OCI-LY3 (cell line): ENCODE data around the gene CD300H.

Source experiments
- H2AFZ ChIP-seq: fragments of 200-600, 300-600 bp; shearing (Covaris generic); 2 replicates; pipeline ENCODE4 v1.6.0; 2014; ENCODE audit warnings: antibody characterized with exemption, low read depth, low read length
- H3K27ac ChIP-seq: fragments of 200-600, 300-600 bp; sonication (generic); 2 replicates; pipeline ENCODE4 v1.5.1; 2014; ENCODE audit warnings: mild to moderate bottlenecking, low read length, moderate library complexity, mixed read lengths
- H3K27me3 ChIP-seq: fragments of 200-600, 300-600 bp; sonication (generic); 2 replicates; pipeline ENCODE4 v1.6.1; 2014; ENCODE audit warnings: low read depth, low read length, mixed read lengths
- H3K36me3 ChIP-seq: fragments of 200-600, 300-600 bp; sonication (generic); replicated peaks from 2 replicates; pipeline ENCODE3; 2014; ENCODE audit warnings: low read depth, low read length, mixed read lengths
- H3K4me1 ChIP-seq: fragments of 300-600, 200-600 bp; sonication (generic); 2 replicates; pipeline ENCODE4 v1.6.1; 2014; ENCODE audit warnings: low read length, mixed read lengths
- H3K4me2 ChIP-seq: fragments of 200-600, 300-600 bp; sonication (generic); 2 replicates; pipeline ENCODE4 v1.6.1; 2014; ENCODE audit warnings: low read length, mixed read lengths
- H3K4me3 ChIP-seq: fragments of 300-600, 200-600 bp; sonication (generic); 2 replicates; pipeline ENCODE4 v1.5.1; 2014; ENCODE audit warnings: antibody characterized with exemption, mild to moderate bottlenecking, low read length, moderate library complexity
- H3K79me2 ChIP-seq: fragments of 300-600, 200-600 bp; shearing (Covaris generic); 2 replicates; pipeline ENCODE4 v1.6.1; 2014; ENCODE audit warnings: mild to moderate bottlenecking, low read length, mixed read lengths
- H3K9ac ChIP-seq: fragments of 300-600, 200-600 bp; shearing (Covaris generic); 2 replicates; pipeline ENCODE4 v1.6.0; 2014; ENCODE audit warnings: mild to moderate bottlenecking, low read length, moderate library complexity
- H3K9me3 ChIP-seq: fragments of 200-600, 300-600 bp; shearing (Covaris generic); 2 replicates; pipeline ENCODE4 v1.6.1; 2014; ENCODE audit warnings: low read length, mixed read lengths; ENCODE audit not compliant: insufficient read depth
- H4K20me1 ChIP-seq: fragments of 200-600, 300-600 bp; sonication (generic); 2 replicates; pipeline ENCODE4 v1.6.1; 2016; ENCODE audit warnings: low read length, mixed read lengths; ENCODE audit not compliant: insufficient read depth
- EZH2phosphoT487 ChIP-seq: fragments of 200-600 bp; shearing (Covaris generic); IDR thresholded peaks from 2 replicates; pipeline ENCODE4 v1.6.1; 2018; ENCODE audit warnings: antibody characterized with exemption, mixed run types, low read depth
- TF ChIP-seq, protein P1 (sequence below): fragments of 200-600, 300-600 bp; sonication (generic); IDR thresholded peaks from 2 replicates; pipeline ENCODE4 v1.5.1; 2014; ENCODE audit warnings: antibody characterized with exemption, low read length, low read depth

CD300H gene

DNA sequence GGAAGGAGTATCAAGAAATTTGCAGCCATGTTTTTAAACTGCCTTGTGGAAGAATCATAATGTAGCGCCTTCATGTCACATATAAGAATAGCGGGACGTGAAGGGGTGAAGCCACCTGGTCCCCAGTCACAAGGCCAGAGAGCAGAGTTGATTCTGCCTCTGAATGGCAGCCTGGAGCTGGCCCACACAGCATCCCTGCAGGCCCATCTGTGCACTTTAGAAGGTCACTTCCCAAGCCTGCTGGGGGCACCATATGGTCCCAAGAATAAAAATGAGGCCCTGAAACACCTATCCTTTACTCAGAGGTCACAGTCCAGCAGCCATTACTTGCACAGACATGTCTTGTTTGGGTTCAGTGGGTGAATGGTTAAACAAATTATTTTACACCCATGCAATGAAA lies 41.2 kb upstream of the CD300H start:
- Histone ChIP-seq H2AFZ (no peak overlapping the region), H3K4me1 (peaks cover 14% of the 10 kb centered on the region), H3K27me3 (peaks cover 70% of the 10 kb centered on the region), H3K9me3 (no peaks in the 10 kb centered on the region), H3K4me3 (no peak overlapping the region), H4K20me1 (0 out of 2 replicates have a peak, but pooled peaks cover 3% of the 10 kb centered on the region), H3K79me2 (no peaks in the 10 kb centered on the region), H3K9ac (no peak overlapping the region), H3K36me3 (no peaks in the 10 kb centered on the region), H3K27ac (no peak overlapping the region), H3K4me2 (no peak overlapping the region)
- TF ChIP-seq, protein P1, sequence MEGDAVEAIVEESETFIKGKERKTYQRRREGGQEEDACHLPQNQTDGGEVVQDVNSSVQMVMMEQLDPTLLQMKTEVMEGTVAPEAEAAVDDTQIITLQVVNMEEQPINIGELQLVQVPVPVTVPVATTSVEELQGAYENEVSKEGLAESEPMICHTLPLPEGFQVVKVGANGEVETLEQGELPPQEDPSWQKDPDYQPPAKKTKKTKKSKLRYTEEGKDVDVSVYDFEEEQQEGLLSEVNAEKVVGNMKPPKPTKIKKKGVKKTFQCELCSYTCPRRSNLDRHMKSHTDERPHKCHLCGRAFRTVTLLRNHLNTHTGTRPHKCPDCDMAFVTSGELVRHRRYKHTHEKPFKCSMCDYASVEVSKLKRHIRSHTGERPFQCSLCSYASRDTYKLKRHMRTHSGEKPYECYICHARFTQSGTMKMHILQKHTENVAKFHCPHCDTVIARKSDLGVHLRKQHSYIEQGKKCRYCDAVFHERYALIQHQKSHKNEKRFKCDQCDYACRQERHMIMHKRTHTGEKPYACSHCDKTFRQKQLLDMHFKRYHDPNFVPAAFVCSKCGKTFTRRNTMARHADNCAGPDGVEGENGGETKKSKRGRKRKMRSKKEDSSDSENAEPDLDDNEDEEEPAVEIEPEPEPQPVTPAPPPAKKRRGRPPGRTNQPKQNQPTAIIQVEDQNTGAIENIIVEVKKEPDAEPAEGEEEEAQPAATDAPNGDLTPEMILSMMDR: no peak
- no peak for TF ChIP-seq EZH2phosphoT487

DNA sequence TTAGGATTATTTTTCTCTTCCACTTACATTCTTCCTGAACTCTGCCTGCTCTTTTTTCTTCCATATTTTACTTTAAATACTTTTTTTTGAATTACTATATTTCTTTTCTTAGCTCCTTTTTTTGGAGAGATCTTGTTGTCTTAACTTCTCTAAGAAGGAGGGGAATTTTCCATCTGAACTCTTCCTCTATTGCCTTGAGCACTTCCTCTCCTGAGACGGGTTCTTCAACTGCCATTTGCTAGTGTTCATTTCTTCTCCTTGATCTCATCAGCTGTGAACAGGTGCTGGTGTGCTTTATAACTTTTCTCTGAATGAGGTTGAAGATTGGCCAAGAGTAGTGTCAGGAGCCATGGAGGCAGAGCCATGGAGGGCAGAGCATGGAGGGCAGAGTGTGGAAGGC lies 39.9 kb upstream of the CD300H start:
- Histone ChIP-seq H3K4me3 (no peak overlapping the region), H3K4me1 (peaks cover 7% of the 10 kb centered on the region), H3K27me3 (peaks cover 79% of the 10 kb centered on the region), H3K9ac (no peak overlapping the region), H3K4me2 (no peak overlapping the region), H3K27ac (no peak overlapping the region), H4K20me1 (0 out of 2 replicates have a peak, but pooled peaks cover 3% of the 10 kb centered on the region), H3K36me3 (no peaks in the 10 kb centered on the region), H3K9me3 (no peaks in the 10 kb centered on the region), H3K79me2 (no peaks in the 10 kb centered on the region), H2AFZ (no peak overlapping the region)
- TF ChIP-seq, protein P1: no peak
- no peak for TF ChIP-seq EZH2phosphoT487

DNA sequence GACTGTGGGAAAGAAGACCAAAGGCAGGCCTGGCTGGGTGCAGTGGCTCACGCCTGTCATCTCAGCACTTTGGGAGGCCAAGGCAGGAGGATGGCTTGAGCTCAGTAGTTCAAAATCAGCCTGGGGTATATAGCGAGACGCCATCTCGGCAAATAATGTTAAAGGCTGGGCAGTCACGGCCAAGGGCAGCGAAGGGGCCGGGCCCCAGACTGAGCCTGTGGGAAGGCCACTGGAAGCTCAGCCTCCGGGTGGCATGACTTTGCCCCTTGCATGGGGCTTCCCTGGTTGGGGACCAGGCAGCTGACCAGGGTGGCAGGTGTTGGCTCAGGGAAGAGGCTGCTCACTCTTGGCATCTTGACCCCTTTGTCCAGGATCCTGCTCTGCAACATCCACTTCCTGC lies 38.7 kb upstream of the CD300H start:
- no peaks in the 10 kb centered on the region for H3K79me2 ChIP-seq
- H4K20me1 ChIP-seq: 0 out of 2 replicates have a peak, but pooled peaks cover 3% of the 10 kb centered on the region
- H2AFZ ChIP-seq: no peak overlapping the region
- no peak overlapping the region for H3K4me2 ChIP-seq
- no peaks in the 10 kb centered on the region for H3K9me3 ChIP-seq
- peaks cover 70% of the 10 kb centered on the region for H3K27me3 ChIP-seq
- H3K27ac ChIP-seq: no peak overlapping the region
- no peak overlapping the region for H3K9ac ChIP-seq
- H3K4me3 ChIP-seq: no peak overlapping the region
- H3K36me3 ChIP-seq: no peaks in the 10 kb centered on the region
- peaks cover 7% of the 10 kb centered on the region for H3K4me1 ChIP-seq
- TF ChIP-seq, protein P1: no peak
- TF ChIP-seq EZH2phosphoT487: no peak

DNA sequence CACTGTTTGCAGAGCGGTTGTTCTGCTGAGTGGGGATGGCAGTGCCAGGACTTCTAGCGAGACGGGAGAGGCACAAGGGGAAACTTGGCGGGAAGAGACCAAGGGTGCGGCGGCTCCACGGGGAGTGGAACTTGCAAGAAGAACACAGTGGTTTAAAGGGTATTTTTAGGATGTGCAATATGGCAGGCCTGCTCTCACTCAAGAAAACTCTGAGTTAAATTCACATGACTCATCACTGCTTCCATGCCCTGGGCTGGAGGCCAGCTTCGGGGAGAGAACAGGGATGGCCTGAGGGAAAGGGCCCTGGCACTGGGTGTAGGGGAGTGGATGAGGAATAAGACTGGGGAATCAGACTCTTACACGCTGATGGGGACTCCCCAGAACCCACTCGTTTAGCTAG lies 38.1 kb upstream of the CD300H start:
- no peak overlapping the region for H3K4me2 ChIP-seq
- no peak overlapping the region for H3K9ac ChIP-seq
- no peak overlapping the region for H2AFZ ChIP-seq
- H4K20me1 ChIP-seq: 0 out of 2 replicates have a peak, but pooled peaks cover 1% of the 10 kb centered on the region
- no peaks in the 10 kb centered on the region for H3K9me3 ChIP-seq
- no peaks in the 10 kb centered on the region for H3K79me2 ChIP-seq
- H3K4me3 ChIP-seq: no peak overlapping the region
- no peak overlapping the region for H3K27ac ChIP-seq
- peaks cover 7% of the 10 kb centered on the region for H3K4me1 ChIP-seq
- no peak for TF ChIP-seq EZH2phosphoT487
- TF ChIP-seq, protein P1: no peak
- H3K36me3 ChIP-seq: no peaks in the 10 kb centered on the region
- peaks cover 67% of the 10 kb centered on the region for H3K27me3 ChIP-seq
